ENCODE measurements around the gene ANGPTL8. TPM values are rescaled to one million over a fixed set of nuclear protein-coding genes. Genes with fewer than 3 reads are reported as not detected.

ANGPTL8 gene
- total RNA-seq, 1 experiment from 2014 or later = not detected

DNA sequence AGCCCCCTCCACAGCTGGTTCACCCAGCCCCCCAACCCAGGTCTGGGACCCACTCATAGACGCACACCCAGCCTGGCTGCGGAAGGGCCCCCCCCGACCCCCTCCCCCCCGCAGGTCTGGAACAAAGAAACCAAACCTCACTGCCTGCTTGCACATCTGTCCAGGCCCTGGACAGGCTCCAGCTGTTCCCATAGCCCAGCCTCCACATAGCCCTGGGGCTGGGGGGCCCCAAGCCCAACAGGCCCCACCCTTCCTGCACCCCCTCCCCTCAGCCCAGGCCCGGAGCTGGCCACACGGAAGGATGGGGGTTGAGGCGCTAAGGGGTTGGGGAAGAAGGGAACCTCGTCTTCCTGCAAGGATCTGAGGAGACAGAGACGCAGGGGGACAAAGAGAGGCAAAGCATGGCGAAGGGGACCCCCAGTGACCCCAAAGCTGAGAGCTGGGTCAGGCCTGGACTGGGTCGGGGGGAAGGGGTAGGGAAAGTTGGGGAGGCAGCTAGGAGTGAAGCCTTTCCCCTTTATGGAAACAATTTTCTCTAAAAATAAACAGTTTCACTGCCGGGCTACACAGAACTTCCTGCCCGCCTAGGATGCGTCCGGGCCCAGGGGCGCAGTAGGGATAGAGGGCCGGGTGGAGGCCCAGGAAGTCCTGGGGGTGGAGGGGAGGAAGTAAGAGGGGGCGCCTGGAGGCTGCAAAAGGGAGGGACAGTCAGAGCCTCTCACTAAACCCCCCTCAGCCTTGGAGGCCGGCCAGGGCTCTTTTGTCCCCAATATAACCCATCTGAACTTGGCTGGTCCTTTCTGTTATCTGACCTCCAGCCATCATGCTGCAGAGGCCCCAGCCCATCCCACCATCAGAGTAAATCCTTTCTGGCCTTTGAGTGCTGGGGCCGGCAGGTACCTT is 44.5 kb upstream of the ANGPTL8 start:
- Histone ChIP-seq H3K27ac (ENCODE audit: low read length) (peak overlapping the region; percentile 77), H3K9me3 (ENCODE audit: control insufficient read depth, insufficient read depth, low read depth, low read length) (no peaks in the 10 kb centered on the region), H3K4me3 (ENCODE audit: low read depth in 2 of 2, low read length in 2 of 2) (peak overlapping the region; percentile 17 to 73), H3K36me3 (ENCODE audit: control insufficient read depth, insufficient read depth, low read length) (no peaks in the 10 kb centered on the region), H3K27me3 (ENCODE audit: control insufficient read depth, insufficient read depth, low read length) (no peaks in the 10 kb centered on the region), H3K4me1 (ENCODE audit: control insufficient read depth, insufficient read depth, low read length) (peaks cover 23% of the 10 kb centered on the region)
- TF ChIP-seq, protein P1, sequence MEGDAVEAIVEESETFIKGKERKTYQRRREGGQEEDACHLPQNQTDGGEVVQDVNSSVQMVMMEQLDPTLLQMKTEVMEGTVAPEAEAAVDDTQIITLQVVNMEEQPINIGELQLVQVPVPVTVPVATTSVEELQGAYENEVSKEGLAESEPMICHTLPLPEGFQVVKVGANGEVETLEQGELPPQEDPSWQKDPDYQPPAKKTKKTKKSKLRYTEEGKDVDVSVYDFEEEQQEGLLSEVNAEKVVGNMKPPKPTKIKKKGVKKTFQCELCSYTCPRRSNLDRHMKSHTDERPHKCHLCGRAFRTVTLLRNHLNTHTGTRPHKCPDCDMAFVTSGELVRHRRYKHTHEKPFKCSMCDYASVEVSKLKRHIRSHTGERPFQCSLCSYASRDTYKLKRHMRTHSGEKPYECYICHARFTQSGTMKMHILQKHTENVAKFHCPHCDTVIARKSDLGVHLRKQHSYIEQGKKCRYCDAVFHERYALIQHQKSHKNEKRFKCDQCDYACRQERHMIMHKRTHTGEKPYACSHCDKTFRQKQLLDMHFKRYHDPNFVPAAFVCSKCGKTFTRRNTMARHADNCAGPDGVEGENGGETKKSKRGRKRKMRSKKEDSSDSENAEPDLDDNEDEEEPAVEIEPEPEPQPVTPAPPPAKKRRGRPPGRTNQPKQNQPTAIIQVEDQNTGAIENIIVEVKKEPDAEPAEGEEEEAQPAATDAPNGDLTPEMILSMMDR (IDR thresholded peaks at IDR 0.05) = no peak
- TF ChIP-seq SIN3A (IDR thresholded peaks at IDR 0.05; ENCODE audit: borderline replicate concordance, insufficient read depth, low read depth, low read length) = no peak
- TF ChIP-seq POLR2AphosphoS5 (IDR thresholded peaks at IDR 0.05; ENCODE audit: low read depth, low read length) = no peak
- TF ChIP-seq TCF7L2 (IDR thresholded peaks at IDR 0.05; ENCODE audit: low read depth, low read length) = no peak
- TF ChIP-seq, protein P2, sequence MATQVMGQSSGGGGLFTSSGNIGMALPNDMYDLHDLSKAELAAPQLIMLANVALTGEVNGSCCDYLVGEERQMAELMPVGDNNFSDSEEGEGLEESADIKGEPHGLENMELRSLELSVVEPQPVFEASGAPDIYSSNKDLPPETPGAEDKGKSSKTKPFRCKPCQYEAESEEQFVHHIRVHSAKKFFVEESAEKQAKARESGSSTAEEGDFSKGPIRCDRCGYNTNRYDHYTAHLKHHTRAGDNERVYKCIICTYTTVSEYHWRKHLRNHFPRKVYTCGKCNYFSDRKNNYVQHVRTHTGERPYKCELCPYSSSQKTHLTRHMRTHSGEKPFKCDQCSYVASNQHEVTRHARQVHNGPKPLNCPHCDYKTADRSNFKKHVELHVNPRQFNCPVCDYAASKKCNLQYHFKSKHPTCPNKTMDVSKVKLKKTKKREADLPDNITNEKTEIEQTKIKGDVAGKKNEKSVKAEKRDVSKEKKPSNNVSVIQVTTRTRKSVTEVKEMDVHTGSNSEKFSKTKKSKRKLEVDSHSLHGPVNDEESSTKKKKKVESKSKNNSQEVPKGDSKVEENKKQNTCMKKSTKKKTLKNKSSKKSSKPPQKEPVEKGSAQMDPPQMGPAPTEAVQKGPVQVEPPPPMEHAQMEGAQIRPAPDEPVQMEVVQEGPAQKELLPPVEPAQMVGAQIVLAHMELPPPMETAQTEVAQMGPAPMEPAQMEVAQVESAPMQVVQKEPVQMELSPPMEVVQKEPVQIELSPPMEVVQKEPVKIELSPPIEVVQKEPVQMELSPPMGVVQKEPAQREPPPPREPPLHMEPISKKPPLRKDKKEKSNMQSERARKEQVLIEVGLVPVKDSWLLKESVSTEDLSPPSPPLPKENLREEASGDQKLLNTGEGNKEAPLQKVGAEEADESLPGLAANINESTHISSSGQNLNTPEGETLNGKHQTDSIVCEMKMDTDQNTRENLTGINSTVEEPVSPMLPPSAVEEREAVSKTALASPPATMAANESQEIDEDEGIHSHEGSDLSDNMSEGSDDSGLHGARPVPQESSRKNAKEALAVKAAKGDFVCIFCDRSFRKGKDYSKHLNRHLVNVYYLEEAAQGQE (IDR thresholded peaks at IDR 0.05; ENCODE audit: insufficient read depth in 1 of 2, low read depth in 2 of 2, low read length in 1 of 2) = no peak
- intact Hi-C loops (cut with micrococcal nuclease; ENCODE audit: unreplicated experiment) = no loop called here
- CTCF ChIA-PET = no interaction called here
- in situ Hi-C loops (cut with HindIII; ENCODE audit: low pct_unique_long_range_greater_than_20kb, low sequenced_read_pairs) = no loop called here
- no TSS peak for BruUV-seq (replicated peaks)
- DNase-seq (ENCODE audit: low read depth, low spot score) (no peak), ATAC-seq (no peak)
- POLR2A ChIA-PET = no interaction called here

DNA sequence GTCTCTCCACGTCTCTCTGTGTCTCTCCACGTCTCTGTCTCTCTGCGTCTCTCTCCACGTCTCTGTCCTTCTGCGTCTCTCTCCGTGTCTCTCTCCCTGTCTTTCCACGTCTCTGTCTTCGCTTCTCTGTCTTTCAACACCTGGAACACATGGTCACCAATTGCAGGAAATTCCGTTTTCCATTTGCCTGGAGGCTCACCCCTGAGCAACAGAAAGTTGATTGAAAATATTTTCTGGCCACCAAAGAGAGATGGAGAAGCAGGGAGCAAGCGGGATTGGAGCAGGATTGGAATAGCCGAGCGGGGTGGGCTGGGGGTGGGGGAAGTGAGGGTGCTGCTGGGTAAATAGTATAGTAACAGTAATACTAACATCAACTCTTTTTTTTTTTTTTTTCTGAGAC is 43.7 kb upstream of the ANGPTL8 start:
- ChIA-PET CTCF (no interaction called here), POLR2A (no interaction called here)
- intact Hi-C loops (cut with micrococcal nuclease; ENCODE audit: unreplicated experiment) = no loop called here
- no peak for TF ChIP-seq POLR2AphosphoS5 (IDR thresholded peaks at IDR 0.05; ENCODE audit: low read depth, low read length)
- TF ChIP-seq TCF7L2 (IDR thresholded peaks at IDR 0.05; ENCODE audit: low read depth, low read length) = no peak
- TF ChIP-seq, protein P2 (IDR thresholded peaks at IDR 0.05; ENCODE audit: insufficient read depth in 1 of 2, low read depth in 2 of 2, low read length in 1 of 2) = no peak
- TF ChIP-seq SIN3A (IDR thresholded peaks at IDR 0.05; ENCODE audit: borderline replicate concordance, insufficient read depth, low read depth, low read length) = no peak
- TF ChIP-seq, protein P1 (IDR thresholded peaks at IDR 0.05) = no peak
- H3K27me3 ChIP-seq (ENCODE audit: control insufficient read depth, insufficient read depth, low read length) = no peaks in the 10 kb centered on the region
- no TSS peak for BruUV-seq (replicated peaks)
- in situ Hi-C loops (cut with HindIII; ENCODE audit: low pct_unique_long_range_greater_than_20kb, low sequenced_read_pairs) = no loop called here
- H3K36me3 ChIP-seq (ENCODE audit: control insufficient read depth, insufficient read depth, low read length) = no peaks in the 10 kb centered on the region
- ATAC-seq (no peak), DNase-seq (ENCODE audit: low read depth, low spot score) (no peak)
- peak overlapping the region; percentile 77 for H3K27ac ChIP-seq (ENCODE audit: low read length)
- peaks cover 23% of the 10 kb centered on the region for H3K4me1 ChIP-seq (ENCODE audit: control insufficient read depth, insufficient read depth, low read length)
- peak overlapping the region; percentile 66 to 73 for H3K4me3 ChIP-seq (ENCODE audit: low read depth in 2 of 2, low read length in 2 of 2)
- H3K9me3 ChIP-seq (ENCODE audit: control insufficient read depth, insufficient read depth, low read depth, low read length) = no peaks in the 10 kb centered on the region

Data from Panc1 (cell line).